ENCODE measurements around the gene MEGF6. TPM values are rescaled to one million over a fixed set of nuclear protein-coding genes. Genes with fewer than 3 reads are reported as not detected.

Gene MEGF6
- polyA plus RNA-seq, 2 donors, result 11.8 to 23.7 TPM

DNA sequence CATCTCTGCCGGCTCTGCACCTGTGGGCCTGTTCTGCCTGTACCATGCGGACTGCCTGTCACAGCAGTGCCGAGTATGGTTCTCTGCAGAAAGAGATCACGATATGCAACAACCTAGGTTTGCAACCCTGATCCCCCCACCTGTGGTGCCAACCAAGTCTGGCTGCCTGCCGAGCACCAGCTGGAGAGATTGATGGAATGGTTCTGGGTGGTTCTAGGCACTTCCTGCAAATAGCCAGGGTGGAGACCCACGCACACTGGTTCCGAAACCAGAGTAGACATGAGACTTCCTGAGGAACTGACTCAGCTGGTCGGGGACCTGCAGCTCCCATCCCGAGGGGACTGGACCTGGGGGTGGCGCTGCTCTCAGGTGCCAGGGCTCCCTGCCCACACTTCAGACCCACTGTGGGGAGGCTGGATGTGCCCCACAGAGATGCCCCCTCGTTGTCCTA lies 18.9 kb upstream of the MEGF6 start:
- no peaks in the 10 kb centered on the region for H3K9me3 ChIP-seq (ENCODE audit: control insufficient read depth in 2 of 2, insufficient read depth in 1 of 2, low read depth in 1 of 2, low read length in 1 of 2)
- WGBS, 2 donors, result 69 to 80% methylated on average over 11 of the region's 11 CpGs
- peaks cover 12 to 47% of the 10 kb centered on the region in 2 donors for H3K36me3 ChIP-seq (ENCODE audit: control insufficient read depth in 2 of 2, insufficient read depth in 2 of 2, low read length in 1 of 2)

GRCh38 chr1:3629561-3630160 lies 18.4 kb upstream of the MEGF6 start:
- Histone ChIP-seq H3K4me1 (ENCODE audit: control insufficient read depth in 2 of 2, insufficient read depth in 2 of 2, low read length in 1 of 2) (peaks cover 0 to 11% of the 10 kb centered on the region in 2 donors), H3K36me3 (ENCODE audit: control insufficient read depth in 2 of 2, insufficient read depth in 2 of 2, low read length in 1 of 2) (peaks cover 12 to 42% of the 10 kb centered on the region in 2 donors), H3K9me3 (ENCODE audit: control insufficient read depth in 2 of 2, insufficient read depth in 1 of 2, low read depth in 1 of 2, low read length in 1 of 2) (no peaks in the 10 kb centered on the region), H3K4me3 (ENCODE audit: low read depth in 1 of 2, low read length in 2 of 2) (no peak overlapping the region), H3K27ac (ENCODE audit: low read depth in 2 of 2, low read length in 1 of 2) (no peak overlapping the region), H3K27me3 (ENCODE audit: control insufficient read depth in 1 of 2, insufficient read depth in 2 of 2, low read length in 2 of 2) (no peaks in the 10 kb centered on the region)
- WGBS, 2 donors, result 90 to 92% methylated on average over 16 of the region's 16 CpGs

More for the DNA sequence above, 18.9 kb upstream of the MEGF6 start:
- no peak overlapping the region for H3K4me3 ChIP-seq (ENCODE audit: low read depth in 1 of 2, low read length in 2 of 2)
- H3K27ac ChIP-seq (ENCODE audit: low read depth in 2 of 2, low read length in 1 of 2), result no peak overlapping the region
- H3K27me3 ChIP-seq (ENCODE audit: control insufficient read depth in 1 of 2, insufficient read depth in 2 of 2, low read length in 2 of 2), result no peaks in the 10 kb centered on the region
- peaks cover 0 to 11% of the 10 kb centered on the region in 2 donors for H3K4me1 ChIP-seq (ENCODE audit: control insufficient read depth in 2 of 2, insufficient read depth in 2 of 2, low read length in 1 of 2)

DNA sequence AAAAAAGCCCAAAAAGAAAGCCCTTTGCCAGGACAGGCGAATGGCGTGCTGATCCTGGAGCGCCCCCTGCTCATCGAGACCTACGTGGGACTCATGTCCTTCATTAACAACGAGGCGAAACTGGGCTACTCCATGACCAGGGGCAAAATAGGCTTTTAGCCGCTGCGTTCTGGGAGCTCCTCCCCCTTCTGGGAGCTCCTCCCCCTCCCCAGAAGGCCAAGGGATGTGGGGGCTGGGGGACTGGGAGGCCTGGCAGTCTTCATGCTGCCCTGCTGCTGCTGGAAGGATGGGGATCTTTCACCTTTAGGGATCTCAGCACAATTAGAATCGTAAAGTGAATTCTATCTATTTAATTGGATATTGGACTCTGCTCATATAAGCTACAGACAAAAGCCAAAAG lies 17.1 kb upstream of the MEGF6 start:
- H3K27me3 ChIP-seq (ENCODE audit: control insufficient read depth in 1 of 2, insufficient read depth in 2 of 2, low read length in 2 of 2), result no peaks in the 10 kb centered on the region
- H3K27ac ChIP-seq (ENCODE audit: low read depth in 2 of 2, low read length in 1 of 2), result no peak overlapping the region
- H3K9me3 ChIP-seq (ENCODE audit: control insufficient read depth in 2 of 2, insufficient read depth in 1 of 2, low read depth in 1 of 2, low read length in 1 of 2), result no peaks in the 10 kb centered on the region
- peaks cover 12 to 32% of the 10 kb centered on the region in 2 donors for H3K36me3 ChIP-seq (ENCODE audit: control insufficient read depth in 2 of 2, insufficient read depth in 2 of 2, low read length in 1 of 2)
- no peak overlapping the region for H3K4me3 ChIP-seq (ENCODE audit: low read depth in 1 of 2, low read length in 2 of 2)
- 87% methylated on average over 10 of the region's 10 CpGs for WGBS, 2 donors
- peaks cover 0 to 18% of the 10 kb centered on the region in 2 donors for H3K4me1 ChIP-seq (ENCODE audit: control insufficient read depth in 2 of 2, insufficient read depth in 2 of 2, low read length in 1 of 2)

GRCh38 chr1:3627515-3628253 lies 16.4 kb upstream of the MEGF6 start:
- no peak overlapping the region for H3K4me3 ChIP-seq (ENCODE audit: low read depth in 1 of 2, low read length in 2 of 2)
- 91 to 92% methylated on average over 26 of the region's 26 CpGs for WGBS, 2 donors
- no peaks in the 10 kb centered on the region for H3K9me3 ChIP-seq (ENCODE audit: control insufficient read depth in 2 of 2, insufficient read depth in 1 of 2, low read depth in 1 of 2, low read length in 1 of 2)
- H3K36me3 ChIP-seq (ENCODE audit: control insufficient read depth in 2 of 2, insufficient read depth in 2 of 2, low read length in 1 of 2), result peaks cover 8 to 27% of the 10 kb centered on the region in 2 donors
- H3K4me1 ChIP-seq (ENCODE audit: control insufficient read depth in 2 of 2, insufficient read depth in 2 of 2, low read length in 1 of 2), result peaks cover 0 to 21% of the 10 kb centered on the region in 2 donors
- H3K27me3 ChIP-seq (ENCODE audit: control insufficient read depth in 1 of 2, insufficient read depth in 2 of 2, low read length in 2 of 2), result no peaks in the 10 kb centered on the region
- H3K27ac ChIP-seq (ENCODE audit: low read depth in 2 of 2, low read length in 1 of 2), result no peak overlapping the region

- H3K27me3 ChIP-seq (ENCODE audit: control insufficient read depth in 1 of 2, insufficient read depth in 2 of 2, low read length in 2 of 2), result no peaks in the 10 kb centered on the region
- peaks cover 8 to 21% of the 10 kb centered on the region in 2 donors for H3K36me3 ChIP-seq (ENCODE audit: control insufficient read depth in 2 of 2, insufficient read depth in 2 of 2, low read length in 1 of 2)
- whole genome bisulfite sequencing, 2 donors, result 82 to 83% methylated on average over 4 of the region's 4 CpGs
- H3K4me1 ChIP-seq (ENCODE audit: control insufficient read depth in 2 of 2, insufficient read depth in 2 of 2, low read length in 1 of 2), result peaks cover 0 to 14% of the 10 kb centered on the region in 2 donors
- H3K27ac ChIP-seq (ENCODE audit: low read depth in 2 of 2, low read length in 1 of 2), result peak overlapping the region in 1 of 2 donors; percentile 86
- H3K9me3 ChIP-seq (ENCODE audit: control insufficient read depth in 2 of 2, insufficient read depth in 1 of 2, low read depth in 1 of 2, low read length in 1 of 2), result no peaks in the 10 kb centered on the region
- peak overlapping the region in 1 of 2 donors; percentile 91 for H3K4me3 ChIP-seq (ENCODE audit: low read depth in 1 of 2, low read length in 2 of 2)
Measured at GRCh38 chr1:3626025-3626424, 14.7 kb upstream of the MEGF6 start.

GRCh38 chr1:3625151-3625907 lies 14.0 kb upstream of the MEGF6 start:
- peak overlapping the region; percentile 73 to 91 for H3K4me3 ChIP-seq (ENCODE audit: low read depth in 1 of 2, low read length in 2 of 2)
- H3K9me3 ChIP-seq (ENCODE audit: control insufficient read depth in 2 of 2, insufficient read depth in 1 of 2, low read depth in 1 of 2, low read length in 1 of 2), result no peaks in the 10 kb centered on the region
- peaks cover 0 to 14% of the 10 kb centered on the region in 2 donors for H3K4me1 ChIP-seq (ENCODE audit: control insufficient read depth in 2 of 2, insufficient read depth in 2 of 2, low read length in 1 of 2)
- H3K36me3 ChIP-seq (ENCODE audit: control insufficient read depth in 2 of 2, insufficient read depth in 2 of 2, low read length in 1 of 2), result peaks cover 8 to 20% of the 10 kb centered on the region in 2 donors
- no peaks in the 10 kb centered on the region for H3K27me3 ChIP-seq (ENCODE audit: control insufficient read depth in 1 of 2, insufficient read depth in 2 of 2, low read length in 2 of 2)
- peak overlapping the region; percentile 76 to 86 for H3K27ac ChIP-seq (ENCODE audit: low read depth in 2 of 2, low read length in 1 of 2)
- 3 to 4% methylated on average over 44 to 71 of the region's 71 CpGs for WGBS, 2 donors

DNA sequence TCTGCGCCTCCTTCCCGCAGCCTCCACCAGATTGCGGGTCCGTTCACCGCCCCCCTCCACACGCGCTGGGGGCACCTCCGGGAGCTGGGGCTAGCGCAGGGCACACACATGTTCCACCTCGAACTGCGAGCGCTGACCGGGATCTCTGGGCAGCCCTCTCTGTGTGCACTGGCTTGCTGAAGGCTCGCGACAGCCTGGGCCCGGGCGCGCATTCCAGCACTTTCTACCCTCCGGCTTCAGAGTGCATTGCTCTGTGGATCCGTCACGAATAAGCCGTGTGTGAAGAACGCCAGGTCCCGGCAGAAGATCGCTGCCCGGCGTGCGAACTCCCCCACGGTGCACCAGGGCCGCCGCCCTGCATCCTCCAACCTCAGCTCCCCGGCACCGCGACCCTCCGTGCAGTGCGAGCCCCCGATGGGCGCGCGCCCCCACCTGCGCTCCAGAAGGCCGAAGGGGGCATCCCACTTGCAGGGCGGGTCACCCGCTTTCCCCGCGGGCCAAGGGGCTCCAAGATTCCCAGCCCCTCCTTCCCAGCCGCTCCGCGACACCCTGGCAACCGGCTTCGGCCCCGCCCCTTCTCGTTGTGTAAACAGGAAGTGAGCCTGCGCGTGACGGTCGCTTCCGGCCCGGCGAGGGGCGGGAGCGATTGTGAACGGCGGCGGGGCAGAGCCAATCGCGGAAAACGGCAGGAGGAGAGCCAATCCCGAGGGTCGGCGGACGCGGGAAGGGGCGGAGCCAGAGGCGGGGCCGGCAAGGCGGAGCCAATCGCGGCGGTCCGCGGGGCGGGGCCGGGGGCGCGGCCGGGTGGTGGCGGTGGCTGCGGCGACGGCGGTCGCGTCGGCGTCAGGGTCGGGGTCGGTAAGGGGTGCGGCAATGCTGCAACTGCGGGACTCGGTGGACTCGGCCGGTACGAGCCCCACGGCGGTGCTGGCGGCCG lies 13.2 kb upstream of the MEGF6 start, which contains the start of gene TPRG1L:
TSS of gene TPRG1L (plus strand) at position 816 of the 937 bp plus-strand sequence. CDS start at position 874, 58 bp downstream.
- Histone ChIP-seq H3K4me3 (ENCODE audit: low read depth in 1 of 2, low read length in 2 of 2) (peak within 1 kb of the TSS; percentile 91 to 100), H3K9me3 (ENCODE audit: control insufficient read depth in 2 of 2, insufficient read depth in 1 of 2, low read depth in 1 of 2, low read length in 1 of 2) (no peaks in the 10 kb centered on the region), H3K4me1 (ENCODE audit: control insufficient read depth in 2 of 2, insufficient read depth in 2 of 2, low read length in 1 of 2) (peaks cover 0 to 14% of the 10 kb centered on the region in 2 donors), H3K27ac (ENCODE audit: low read depth in 2 of 2, low read length in 1 of 2) (peak within 1 kb of the TSS; percentile 76 to 86), H3K36me3 (ENCODE audit: control insufficient read depth in 2 of 2, insufficient read depth in 2 of 2, low read length in 1 of 2) (peaks cover 8 to 12% of the 10 kb centered on the region in 2 donors), H3K27me3 (ENCODE audit: control insufficient read depth in 1 of 2, insufficient read depth in 2 of 2, low read length in 2 of 2) (no peaks in the 10 kb centered on the region)
- 1% methylated on average over 89 to 108 of the region's 108 CpGs for WGBS, 2 donors

DNA sequence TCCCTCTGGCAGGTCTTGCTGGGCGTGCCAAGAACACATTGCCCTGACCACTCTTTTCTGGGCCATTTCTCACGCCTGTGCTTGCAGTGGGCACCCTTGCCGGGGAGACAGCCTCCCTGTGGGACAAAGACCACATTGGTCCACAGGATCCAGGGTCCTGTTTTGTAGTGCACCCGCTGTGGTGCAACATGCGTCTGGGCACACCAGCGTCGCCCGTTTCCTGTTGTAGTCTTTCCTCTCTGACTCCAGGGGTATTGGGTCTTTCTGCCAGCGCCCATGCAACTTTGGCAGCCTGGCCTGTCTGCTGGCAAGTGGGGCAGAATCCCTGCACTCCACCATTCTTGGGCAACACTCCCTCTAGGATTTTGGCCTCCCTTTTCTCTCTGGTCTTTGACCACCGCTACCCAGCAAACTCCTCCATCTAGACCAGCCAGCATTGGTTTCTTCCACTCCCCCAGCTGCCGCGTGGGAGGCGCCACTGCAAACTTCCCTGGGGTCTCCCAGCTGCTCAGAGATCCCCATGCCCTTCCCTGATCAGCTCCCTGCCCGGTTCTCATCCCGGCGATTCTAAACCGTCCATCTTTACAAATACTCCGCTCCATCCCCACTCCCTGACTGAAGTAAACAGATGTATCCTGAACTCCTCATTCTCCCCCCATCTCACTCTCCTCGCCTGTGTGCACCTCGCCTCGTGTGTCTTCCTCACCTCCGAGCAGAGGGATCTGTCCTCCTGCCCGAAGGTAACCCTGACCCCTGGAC lies 12.3 kb upstream of the MEGF6 start:
- WGBS, 2 donors, result 29 to 34% methylated on average over 23 of the region's 23 CpGs

More for the DNA sequence above, 12.3 kb upstream of the MEGF6 start:
- Histone ChIP-seq H3K36me3 (ENCODE audit: control insufficient read depth in 2 of 2, insufficient read depth in 2 of 2, low read length in 1 of 2) (peaks cover 5 to 9% of the 10 kb centered on the region in 2 donors), H3K4me1 (ENCODE audit: control insufficient read depth in 2 of 2, insufficient read depth in 2 of 2, low read length in 1 of 2) (peaks cover 0 to 14% of the 10 kb centered on the region in 2 donors), H3K9me3 (ENCODE audit: control insufficient read depth in 2 of 2, insufficient read depth in 1 of 2, low read depth in 1 of 2, low read length in 1 of 2) (no peaks in the 10 kb centered on the region), H3K4me3 (ENCODE audit: low read depth in 1 of 2, low read length in 2 of 2) (peak overlapping the region; percentile 91 to 100), H3K27ac (ENCODE audit: low read depth in 2 of 2, low read length in 1 of 2) (no peak overlapping the region), H3K27me3 (ENCODE audit: control insufficient read depth in 1 of 2, insufficient read depth in 2 of 2, low read length in 2 of 2) (no peaks in the 10 kb centered on the region)

Data from esophagus (tissue), 2 donors.